NT2/D1 (cell line): ENCODE measurements around the gene WNT5B.

Experiments
- SUZ12 ChIP-seq: IDR thresholded peaks from 2 replicates; pipeline ENCODE4 v1.6.1; 2011; ENCODE audit not compliant: insufficient read length, insufficient read depth; ENCODE audit errors: extremely low read depth
- YY1 ChIP-seq: IDR thresholded peaks from 2 replicates; pipeline ENCODE4 v1.6.1; 2011; ENCODE audit not compliant: insufficient read length, insufficient read depth
- ZNF274 ChIP-seq: IDR thresholded peaks from 2 replicates; pipeline ENCODE4 v1.6.1; 2011; ENCODE audit warnings: mild to moderate bottlenecking, low read depth, low read length

GRCh38 chr12:1613860-1614259 is 15.2 kb upstream of the WNT5B start:
- TF ChIP-seq YY1 (no peak), SUZ12 (no peak), ZNF274 (no peak)
